Activated naive CD8-positive, alpha-beta T cell (primary cell): ENCODE data around the gene HOXC12.

Experiments
- H3K27ac Mint-ChIP-seq: one replicate; pipeline ENCODE4 v1.8.0; 2021; ENCODE audit warnings: mixed read lengths
- H3K27me3 Mint-ChIP-seq: one replicate; pipeline ENCODE4 v1.8.0; 2021; ENCODE audit warnings: mixed read lengths
- H3K36me3 Mint-ChIP-seq: one replicate; pipeline ENCODE4 v1.8.0; 2021; ENCODE audit warnings: mixed read lengths
- H3K4me1 Mint-ChIP-seq: one replicate; pipeline ENCODE4 v1.8.0; 2021; ENCODE audit warnings: low read depth, mixed read lengths
- H3K4me3 Mint-ChIP-seq: one replicate; pipeline ENCODE4 v1.8.0; 2021; ENCODE audit warnings: mild to moderate bottlenecking, mixed read lengths
- H3K9me3 Mint-ChIP-seq: one replicate; pipeline ENCODE4 v1.8.0; 2021; ENCODE audit warnings: low read depth, mixed read lengths

The HOXC12 gene, protein sequence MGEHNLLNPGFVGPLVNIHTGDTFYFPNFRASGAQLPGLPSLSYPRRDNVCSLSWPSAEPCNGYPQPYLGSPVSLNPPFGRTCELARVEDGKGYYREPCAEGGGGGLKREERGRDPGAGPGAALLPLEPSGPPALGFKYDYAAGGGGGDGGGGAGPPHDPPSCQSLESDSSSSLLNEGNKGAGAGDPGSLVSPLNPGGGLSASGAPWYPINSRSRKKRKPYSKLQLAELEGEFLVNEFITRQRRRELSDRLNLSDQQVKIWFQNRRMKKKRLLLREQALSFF

DNA sequence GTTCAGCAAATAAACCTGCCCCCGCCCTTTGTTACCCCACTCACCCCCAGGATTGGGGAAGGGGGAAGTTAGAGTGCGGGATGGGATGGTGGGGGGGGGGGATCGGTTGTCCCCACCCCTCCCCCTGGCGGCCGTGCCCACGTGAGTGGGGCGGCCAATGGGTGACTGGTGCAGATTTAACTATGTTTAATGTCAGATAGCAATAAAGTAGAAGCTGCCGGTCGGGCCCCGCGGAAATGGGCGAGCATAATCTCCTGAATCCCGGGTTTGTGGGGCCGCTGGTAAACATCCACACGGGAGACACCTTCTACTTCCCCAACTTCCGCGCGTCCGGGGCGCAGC, at the start of gene HOXC12:
Gene HOXC12, plus strand, starts transcription at position 210 of the 342 bp plus-strand sequence. Its CDS starts 27 bp downstream, at position 237.
- Mint-ChIP-seq H3K4me1 (peaks cover 41% of the 10 kb centered on the region), H3K36me3 (no peaks in the 10 kb centered on the region), H3K4me3 (no peak within 1 kb of the TSS), H3K9me3 (no peaks in the 10 kb centered on the region), H3K27me3 (peaks cover 57% of the 10 kb centered on the region), H3K27ac (no peak within 1 kb of the TSS)

DNA sequence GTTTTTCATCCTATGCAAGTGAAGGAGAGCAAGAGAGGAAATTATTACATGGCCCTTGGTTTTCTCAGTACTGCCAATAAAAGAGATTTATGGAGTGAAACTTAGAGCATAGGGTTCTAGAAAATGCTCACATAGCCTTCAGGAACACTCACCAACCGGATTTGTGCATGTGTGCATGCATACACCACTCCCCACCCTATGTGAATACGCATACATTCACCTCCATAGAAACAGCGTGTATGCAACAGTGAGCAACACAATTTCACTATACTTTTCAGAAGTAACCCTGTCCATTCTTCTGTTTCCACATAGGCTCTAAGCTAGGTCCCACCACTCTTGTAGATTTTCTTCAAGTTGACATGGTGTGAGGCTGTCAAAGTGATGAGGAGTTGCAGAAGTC, 47.6 kb upstream of the HOXC12 start:
- H3K9me3 Mint-ChIP-seq, result no peaks in the 10 kb centered on the region
- H3K4me3 Mint-ChIP-seq, result no peak overlapping the region
- no peak overlapping the region for H3K27ac Mint-ChIP-seq
- H3K36me3 Mint-ChIP-seq, result no peaks in the 10 kb centered on the region
- H3K27me3 Mint-ChIP-seq, result peaks cover 18% of the 10 kb centered on the region
- no peaks in the 10 kb centered on the region for H3K4me1 Mint-ChIP-seq

DNA sequence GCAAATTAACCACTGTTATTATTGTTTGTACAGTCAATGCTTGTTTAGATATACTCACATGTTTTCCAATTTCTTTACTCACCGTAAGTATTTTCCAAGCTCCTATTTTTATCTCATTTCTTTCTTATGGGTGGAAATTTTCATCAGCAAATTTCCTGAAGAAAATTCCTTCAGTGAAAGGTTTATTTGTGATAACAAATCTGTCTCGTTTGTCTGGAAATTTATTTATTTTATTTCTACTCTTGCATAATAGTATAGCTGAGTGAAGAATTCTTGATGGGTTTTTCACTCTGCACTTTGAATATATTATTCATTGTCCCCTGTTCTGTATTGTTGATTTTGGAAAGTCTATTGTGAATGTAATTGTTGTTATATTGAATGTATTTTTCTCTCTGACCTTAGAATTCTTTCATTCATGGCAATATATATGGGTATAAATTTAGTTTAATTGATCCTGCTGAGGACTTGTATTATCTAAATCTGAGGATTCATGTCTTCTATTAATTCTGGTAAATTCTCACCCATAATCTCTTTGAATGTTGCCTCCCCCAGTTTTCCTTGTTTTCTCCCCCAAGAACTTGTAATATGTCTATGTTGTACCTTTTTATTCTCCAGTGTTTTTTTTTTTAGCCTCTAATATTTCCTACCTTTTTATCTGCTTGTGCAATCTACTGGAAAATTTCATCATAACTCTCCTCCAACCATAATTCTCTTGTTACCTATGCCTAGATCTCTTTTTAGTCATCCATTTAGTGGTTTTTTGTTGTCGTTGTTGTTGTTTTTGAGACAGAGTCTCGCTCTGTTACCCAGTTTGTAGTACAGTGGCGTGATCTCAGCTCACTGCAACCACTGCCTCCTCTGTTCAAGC, 37.7 kb upstream of the HOXC12 start:
- Mint-ChIP-seq H3K9me3 (no peaks in the 10 kb centered on the region), H3K4me1 (no peaks in the 10 kb centered on the region), H3K36me3 (no peaks in the 10 kb centered on the region), H3K27ac (no peak overlapping the region), H3K27me3 (peaks cover 42% of the 10 kb centered on the region), H3K4me3 (no peak overlapping the region)

DNA sequence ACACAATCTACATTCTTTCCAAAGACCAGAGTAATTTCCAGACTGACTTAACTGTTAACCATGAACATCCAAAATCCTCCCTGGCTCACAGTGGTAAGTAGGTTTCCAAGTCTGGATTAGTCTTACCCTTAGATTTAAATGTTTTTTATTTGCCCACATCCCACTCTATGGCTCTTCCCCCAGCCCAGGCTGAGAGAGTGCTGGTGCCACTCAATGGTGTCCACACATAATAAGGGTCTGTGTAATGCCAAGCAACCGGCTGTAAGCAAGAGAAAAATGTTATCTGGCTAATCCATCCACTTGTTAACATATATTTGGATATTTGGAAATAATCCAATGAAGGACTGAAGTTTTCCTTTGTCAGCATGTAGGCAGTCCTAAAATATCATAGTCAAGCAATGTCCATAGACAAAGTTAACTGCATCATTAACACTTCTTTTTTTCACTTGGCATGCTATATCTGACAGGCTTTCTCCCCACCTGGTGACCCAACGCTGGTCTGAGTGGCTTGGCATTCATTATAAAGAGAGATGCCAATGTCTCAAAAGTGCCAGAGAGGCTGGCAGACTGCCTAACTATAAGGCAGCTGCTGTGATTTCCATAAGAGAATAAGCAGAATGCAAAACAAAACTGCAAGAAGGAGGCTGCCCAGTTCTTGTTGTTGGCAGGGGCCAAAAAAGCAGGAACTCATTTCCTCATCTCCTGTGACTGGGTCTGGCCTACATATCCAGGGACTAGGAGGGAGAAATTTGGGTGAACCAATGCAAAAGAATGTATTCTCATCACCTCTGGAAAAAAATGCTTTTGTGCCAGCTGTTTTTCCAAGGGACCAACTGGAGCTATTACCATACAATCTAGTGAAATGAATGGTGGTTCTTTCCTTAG, 29.9 kb upstream of the HOXC12 start:
- Mint-ChIP-seq H3K36me3 (no peaks in the 10 kb centered on the region), H3K4me1 (no peaks in the 10 kb centered on the region), H3K9me3 (peaks cover 4% of the 10 kb centered on the region), H3K27me3 (peaks cover 64% of the 10 kb centered on the region), H3K4me3 (no peak overlapping the region), H3K27ac (no peak overlapping the region)

DNA sequence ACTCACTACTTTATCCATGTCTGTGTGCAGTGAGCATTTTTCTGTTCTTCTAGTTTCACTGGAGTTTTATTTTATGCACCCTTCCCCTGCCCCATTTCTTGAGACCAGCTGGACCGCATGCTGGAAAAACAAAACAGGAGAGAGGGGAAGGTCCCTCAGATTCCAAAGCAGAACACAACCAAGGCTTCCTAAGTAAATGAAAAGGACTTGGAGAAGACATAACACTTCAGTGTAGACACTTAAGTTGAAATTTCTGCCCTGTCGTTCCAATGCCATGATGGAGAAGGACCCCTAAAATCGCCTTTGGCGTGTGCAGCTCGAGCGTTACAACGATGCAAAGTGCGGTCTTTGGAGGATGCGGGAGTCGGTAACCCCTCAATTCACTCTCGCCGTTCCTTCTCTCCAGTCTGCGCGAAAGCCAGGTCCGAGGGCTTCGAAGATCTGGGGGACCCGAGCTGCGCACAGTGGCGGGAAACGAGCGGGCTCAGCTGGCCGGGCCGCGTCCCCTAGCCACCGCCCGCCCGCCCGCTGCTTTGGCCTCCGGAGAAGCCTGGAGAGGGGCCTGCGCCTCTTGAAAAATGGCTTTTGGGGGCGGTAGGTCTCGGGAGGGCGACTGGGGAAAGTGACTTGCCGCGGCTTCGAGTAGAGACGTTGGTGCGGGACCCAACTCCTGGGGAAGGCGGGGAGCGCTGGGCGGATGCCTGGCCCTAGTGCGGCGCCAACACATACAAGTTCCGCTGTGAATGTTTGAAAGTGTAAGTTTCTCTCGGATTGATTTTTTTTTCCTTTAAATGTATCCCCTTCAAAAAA, 27.3 kb upstream of the HOXC12 start:
- H3K4me3 Mint-ChIP-seq, result no peak overlapping the region
- peaks cover 9% of the 10 kb centered on the region for H3K9me3 Mint-ChIP-seq
- H3K27me3 Mint-ChIP-seq, result peaks cover 67% of the 10 kb centered on the region

DNA sequence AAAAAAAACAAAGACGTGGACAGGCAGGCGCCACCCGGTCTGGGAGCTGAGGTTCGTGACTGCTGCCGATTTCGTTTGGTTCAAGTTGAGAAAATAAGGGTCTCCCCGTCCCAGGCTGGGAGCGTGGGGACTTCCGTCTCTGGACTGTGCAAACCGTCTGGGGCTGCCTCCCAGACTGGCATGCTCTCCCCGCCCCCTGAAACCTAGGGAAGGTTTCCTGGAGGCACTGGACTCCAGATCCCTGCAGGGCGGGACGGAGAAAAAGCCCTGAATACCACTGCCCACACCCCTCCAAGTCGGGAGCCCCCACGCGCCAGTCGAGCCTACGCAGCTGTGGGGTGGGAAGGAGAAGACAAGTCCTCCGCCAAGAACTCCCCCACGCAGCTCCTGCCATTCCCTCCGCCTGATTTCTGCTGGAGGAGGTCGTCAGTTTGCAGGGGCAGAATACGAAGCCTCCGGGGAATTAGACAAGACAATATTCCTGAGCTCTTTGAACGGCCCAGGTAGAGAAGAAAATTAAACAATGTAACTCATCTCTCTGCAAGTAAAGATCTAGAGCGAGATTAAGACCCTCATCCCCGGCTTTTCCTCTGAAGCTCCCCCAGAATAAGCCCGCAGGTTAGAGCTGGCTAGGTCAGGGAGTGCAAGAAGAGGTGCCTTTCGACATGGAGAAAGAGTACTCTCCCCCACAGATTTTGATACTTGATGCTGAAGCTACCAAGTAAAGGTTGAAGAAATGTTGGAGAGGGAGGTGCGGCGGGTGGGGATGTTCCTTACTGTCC, 26.5 kb upstream of the HOXC12 start:
- Mint-ChIP-seq H3K36me3 (peaks cover 3% of the 10 kb centered on the region), H3K9me3 (peaks cover 9% of the 10 kb centered on the region), H3K4me1 (no peaks in the 10 kb centered on the region), H3K27ac (no peak overlapping the region), H3K27me3 (peaks cover 68% of the 10 kb centered on the region), H3K4me3 (no peak overlapping the region)

More for the DNA sequence above, 27.3 kb upstream of the HOXC12 start:
- no peak overlapping the region for H3K27ac Mint-ChIP-seq
- H3K4me1 Mint-ChIP-seq, result no peaks in the 10 kb centered on the region
- H3K36me3 Mint-ChIP-seq, result peaks cover 3% of the 10 kb centered on the region

DNA sequence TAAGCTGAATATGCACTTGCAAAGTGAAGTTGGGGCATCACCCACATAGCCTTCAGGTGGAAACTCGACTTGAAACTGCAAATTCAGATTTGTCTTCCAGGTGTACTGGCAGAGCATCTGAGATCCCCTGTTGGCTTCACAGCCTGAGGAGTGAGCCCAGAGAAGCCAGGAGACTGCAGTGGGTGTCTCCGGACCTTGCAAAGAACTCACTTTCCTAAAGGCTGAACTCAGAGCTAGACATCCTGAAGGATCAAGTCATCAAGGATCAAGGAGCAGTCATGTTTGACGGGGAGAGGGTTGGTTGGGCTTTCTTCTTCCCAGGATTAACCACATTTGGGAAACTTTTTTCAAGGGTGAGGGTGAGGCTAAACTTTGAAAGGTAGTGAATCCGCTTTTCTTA, 25.2 kb upstream of the HOXC12 start:
- Mint-ChIP-seq H3K27me3 (peaks cover 69% of the 10 kb centered on the region), H3K9me3 (peaks cover 9% of the 10 kb centered on the region), H3K27ac (no peak overlapping the region), H3K36me3 (peaks cover 3% of the 10 kb centered on the region), H3K4me3 (no peak overlapping the region), H3K4me1 (no peaks in the 10 kb centered on the region)

DNA sequence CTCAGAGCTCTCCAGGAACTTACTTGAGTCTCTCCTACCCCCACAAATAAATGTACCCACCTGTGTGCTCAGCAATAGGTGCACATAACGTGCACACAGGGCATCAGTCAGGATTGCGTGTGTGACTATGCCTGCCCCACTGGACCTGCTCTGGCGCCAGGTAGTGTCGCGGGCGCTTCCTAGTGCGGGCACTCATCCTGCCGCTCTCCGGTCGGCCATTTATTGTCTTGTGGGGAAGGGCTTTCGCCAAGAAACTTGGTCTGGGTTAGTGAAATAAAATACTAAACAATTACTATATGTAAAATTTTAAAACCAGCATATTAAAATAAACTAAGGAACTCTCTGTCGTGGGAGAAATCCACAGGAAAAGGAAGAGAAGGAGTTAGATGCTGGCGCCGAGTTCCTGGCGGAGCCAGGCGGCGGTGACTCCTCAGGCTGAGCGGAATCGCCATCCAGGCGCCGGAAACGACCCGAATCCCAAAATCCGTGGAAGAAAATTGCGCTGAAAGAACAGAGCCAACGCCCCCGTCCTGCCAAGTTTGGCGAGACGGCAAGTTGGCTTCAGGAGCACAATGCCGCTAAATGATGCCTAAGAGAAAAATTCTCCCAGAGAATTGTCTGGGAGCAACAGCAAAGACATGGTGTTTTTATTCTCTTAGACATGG, 24.0 kb upstream of the HOXC12 start:
- H3K4me3 Mint-ChIP-seq, result no peak overlapping the region
- H3K4me1 Mint-ChIP-seq, result peaks cover 9% of the 10 kb centered on the region
- H3K27me3 Mint-ChIP-seq, result peaks cover 72% of the 10 kb centered on the region
- peaks cover 9% of the 10 kb centered on the region for H3K9me3 Mint-ChIP-seq
- no peak overlapping the region for H3K27ac Mint-ChIP-seq
- H3K36me3 Mint-ChIP-seq, result peaks cover 3% of the 10 kb centered on the region

DNA sequence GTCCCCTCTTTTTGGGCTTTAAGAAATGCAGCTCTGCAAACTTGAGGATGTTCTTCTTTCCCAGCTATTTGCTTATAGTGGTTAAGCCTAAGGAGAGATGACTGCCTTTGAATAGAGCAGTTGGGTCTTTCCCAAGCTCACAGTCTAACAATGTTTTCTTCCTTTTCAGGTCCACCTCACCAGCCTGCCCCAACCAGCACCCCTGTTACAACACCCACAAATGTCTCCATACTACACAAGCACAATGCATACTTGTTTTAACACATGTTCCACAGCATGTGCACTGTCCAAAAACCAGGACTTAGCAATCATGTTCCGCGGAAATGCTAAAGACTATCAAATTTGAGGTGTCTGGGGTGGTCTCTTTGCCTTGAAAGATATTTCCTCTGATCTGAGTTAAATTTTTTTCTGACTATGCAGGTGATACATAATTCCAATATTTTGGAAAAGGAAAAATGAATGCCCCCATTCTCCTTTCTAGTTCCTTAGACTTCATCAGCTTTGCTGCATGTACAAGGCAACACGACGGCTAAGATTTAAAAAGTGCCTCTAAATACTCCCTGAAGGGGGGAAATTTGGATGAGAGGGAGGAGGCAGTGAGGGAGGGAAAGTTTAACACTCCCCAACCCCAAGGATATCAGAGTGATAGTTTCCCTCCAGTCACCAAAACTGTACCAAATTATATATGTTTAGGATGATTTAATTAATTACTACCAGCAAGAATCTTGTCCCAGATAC, 22.7 kb upstream of the HOXC12 start:
- H3K4me1 Mint-ChIP-seq, result peaks cover 17% of the 10 kb centered on the region
- peaks cover 3% of the 10 kb centered on the region for H3K36me3 Mint-ChIP-seq
- no peak overlapping the region for H3K4me3 Mint-ChIP-seq
- H3K27ac Mint-ChIP-seq, result no peak overlapping the region
- H3K9me3 Mint-ChIP-seq, result peaks cover 9% of the 10 kb centered on the region
- peaks cover 69% of the 10 kb centered on the region for H3K27me3 Mint-ChIP-seq

DNA sequence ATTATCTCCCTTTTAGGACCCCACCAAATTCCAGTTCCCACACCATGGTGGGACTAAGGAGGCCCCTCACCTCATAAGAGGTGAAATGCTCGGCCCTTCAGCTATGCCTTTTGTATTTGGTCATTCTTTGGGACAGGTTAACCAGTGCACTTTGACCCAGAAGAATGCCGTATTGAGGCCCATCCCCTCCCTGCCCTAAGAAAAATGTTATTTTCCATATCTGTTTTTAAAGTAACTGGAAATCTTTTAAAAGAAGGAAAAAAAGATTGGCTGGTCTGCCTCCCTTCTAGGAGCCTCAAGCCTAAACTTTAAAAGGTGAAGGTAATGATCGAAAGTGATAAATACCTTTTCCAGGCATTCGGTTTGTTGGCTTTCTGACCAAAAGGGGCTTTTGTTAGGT, 21.8 kb upstream of the HOXC12 start:
- H3K27ac Mint-ChIP-seq, result no peak overlapping the region
- H3K9me3 Mint-ChIP-seq, result peaks cover 9% of the 10 kb centered on the region
- H3K27me3 Mint-ChIP-seq, result peaks cover 73% of the 10 kb centered on the region
- H3K36me3 Mint-ChIP-seq, result peaks cover 3% of the 10 kb centered on the region
- H3K4me1 Mint-ChIP-seq, result peaks cover 19% of the 10 kb centered on the region
- no peak overlapping the region for H3K4me3 Mint-ChIP-seq

DNA sequence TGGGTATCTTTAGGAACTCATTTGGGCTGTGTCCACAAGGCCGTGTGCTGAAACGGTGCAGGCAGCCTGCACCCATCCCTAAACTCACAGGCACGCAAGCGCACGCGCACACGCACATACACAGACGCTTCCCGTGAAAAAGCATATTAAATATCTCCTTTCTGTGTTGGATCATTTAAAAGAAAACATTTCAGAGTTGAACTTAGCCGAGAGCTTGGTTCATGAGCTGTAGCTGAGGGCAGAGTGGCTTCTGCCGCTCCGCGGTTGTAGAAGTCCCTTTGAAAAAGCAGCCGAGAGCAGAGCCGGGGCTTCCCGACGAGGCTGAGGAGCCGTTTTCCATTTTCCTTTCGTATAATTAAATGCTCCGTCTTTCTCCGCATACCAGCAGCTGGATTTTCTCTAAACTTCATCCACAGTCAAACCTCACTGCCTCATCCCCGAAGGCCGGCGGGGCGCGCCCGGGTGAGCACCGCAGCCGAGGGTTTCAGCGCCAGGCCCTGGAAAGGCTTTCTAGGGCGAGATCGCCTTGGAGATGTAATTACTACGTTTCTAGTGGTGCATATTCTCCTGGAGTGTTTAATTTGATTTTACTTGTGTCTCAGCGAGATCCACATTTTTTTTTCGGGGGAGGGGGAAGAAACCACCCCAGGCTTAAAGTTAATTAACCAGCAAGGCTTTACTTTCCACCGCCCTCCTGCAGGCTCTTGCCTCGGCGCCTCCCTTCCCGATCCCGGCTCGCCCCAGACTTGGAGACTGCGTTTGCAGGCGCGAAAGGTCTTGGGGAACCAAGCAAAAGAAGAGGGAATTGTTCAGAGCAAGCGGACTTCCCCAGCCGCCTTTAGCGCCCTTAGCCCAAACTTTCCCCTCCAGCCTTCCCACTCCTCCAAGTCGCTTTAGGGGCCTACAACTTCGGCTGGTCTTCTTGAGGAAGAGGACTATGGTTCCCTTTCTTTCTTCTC, 19.0 kb upstream of the HOXC12 start:
- Mint-ChIP-seq H3K9me3 (no peaks in the 10 kb centered on the region), H3K36me3 (no peaks in the 10 kb centered on the region), H3K27me3 (peaks cover 61% of the 10 kb centered on the region), H3K4me1 (peaks cover 24% of the 10 kb centered on the region), H3K27ac (no peak overlapping the region), H3K4me3 (peak overlapping the region; percentile 55)

DNA sequence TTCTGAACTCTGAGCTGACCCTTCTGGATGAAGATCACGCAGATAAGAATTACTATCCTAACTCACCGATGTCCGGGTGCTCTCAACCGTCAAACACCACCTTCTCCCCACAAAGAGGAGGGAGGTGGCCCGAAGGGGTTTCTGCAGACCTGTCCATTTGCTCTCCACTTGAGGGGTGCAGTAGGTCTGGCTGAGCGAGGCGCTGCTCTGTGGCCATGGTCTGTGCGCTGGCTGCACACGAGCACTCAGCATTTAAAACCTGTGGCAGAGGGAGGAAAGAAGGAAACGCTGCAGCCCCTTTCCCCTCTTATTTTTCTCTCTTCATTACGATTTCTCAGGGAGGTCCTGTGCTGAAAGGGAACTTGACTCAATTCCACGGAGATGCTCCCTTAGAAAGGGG, 17.6 kb upstream of the HOXC12 start:
- Mint-ChIP-seq H3K36me3 (no peaks in the 10 kb centered on the region), H3K4me1 (peaks cover 24% of the 10 kb centered on the region), H3K27me3 (peaks cover 61% of the 10 kb centered on the region), H3K9me3 (no peaks in the 10 kb centered on the region), H3K4me3 (no peak overlapping the region), H3K27ac (no peak overlapping the region)
